GM18507 (cell line): ENCODE results near the gene QPRT.
A peak's percentile ranks its signal among the peaks of the same experiment; 100 is the strongest.
"Not testable (repeated sequence)": the region's sequence is repeated elsewhere in the genome, so short reads cannot be mapped to it uniquely, and the experiment has no call there.

Experiments
- DNase-seq: peaks from one replicate; pipeline ENCODE4 v3.0.0; 2011; ENCODE audit warnings: low read depth; ENCODE audit not compliant: insufficient read length; ENCODE audit errors: extremely low spot score
- FAIRE-seq: peaks from 2 replicates; lab custom pipeline; 2011; peaks lifted over from hg19 to GRCh38; lab: Jason Lieb, UNC

The QPRT gene

GRCh38 chr16:29710227-29711219 lies 31.5 kb downstream of the QPRT start:
- FAIRE-seq: peak; percentile 84
- no peak for DNase-seq

- DNase-seq (no peak), FAIRE-seq (no peak)
Measured at GRCh38 chr16:29712809-29713208, 33.8 kb downstream of the QPRT start.

GRCh38 chr16:29714396-29714795 lies 35.4 kb downstream of the QPRT start:
- FAIRE-seq (no peak), DNase-seq (no peak)

DNA sequence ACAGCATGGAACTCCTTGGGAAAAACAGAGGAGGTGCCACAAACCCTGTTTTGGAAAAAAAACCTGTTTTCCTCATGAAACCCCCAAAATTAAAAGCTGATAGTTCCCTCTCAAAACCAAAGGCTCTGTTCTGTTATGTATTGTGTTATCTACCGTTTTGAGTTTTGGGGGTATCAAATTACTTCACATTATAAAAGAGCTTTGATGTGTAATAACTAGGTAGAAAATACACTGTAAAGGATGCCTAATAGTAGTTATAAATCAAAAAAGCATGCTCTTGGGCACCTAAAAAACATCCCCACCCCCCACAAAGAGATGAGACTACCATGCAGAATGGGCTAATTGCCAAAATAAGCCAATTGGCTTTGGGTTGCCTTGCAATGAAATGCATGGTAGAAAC lies 36.0 kb downstream of the QPRT start:
- DNase-seq (no peak), FAIRE-seq (no peak)

- FAIRE-seq (no peak), DNase-seq (no peak)
Measured at GRCh38 chr16:29717113-29717512, 38.1 kb downstream of the QPRT start.

DNA sequence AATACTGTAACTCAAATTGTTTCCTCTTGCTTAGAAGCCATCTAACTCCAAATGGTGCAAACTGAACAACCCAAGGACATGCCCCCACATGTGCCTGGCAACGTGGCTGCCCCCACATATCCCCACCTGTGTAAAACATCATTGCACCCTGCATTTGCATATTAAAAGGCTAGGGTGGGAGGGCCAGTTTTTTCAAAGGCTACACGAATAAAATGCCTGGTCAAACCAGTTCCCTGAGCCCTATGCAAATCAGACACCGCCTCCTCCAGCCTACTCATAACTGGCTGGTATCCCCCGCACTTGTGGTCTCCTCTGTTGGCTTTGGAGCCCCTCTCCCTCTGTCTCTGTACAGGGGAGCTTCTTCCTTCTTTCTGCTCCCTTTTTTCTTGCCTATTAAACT lies 40.1 kb downstream of the QPRT start:
- no peak for FAIRE-seq

GRCh38 chr16:29720703-29721102 lies 41.7 kb downstream of the QPRT start:
- DNase-seq (no peak), FAIRE-seq (no peak)

More for the DNA sequence above, 40.1 kb downstream of the QPRT start:
- DNase-seq: no peak

- not testable (repeated sequence) for DNase-seq
- FAIRE-seq: peak; percentile 79
Measured at GRCh38 chr16:29721167-29721879, 42.3 kb downstream of the QPRT start.

GRCh38 chr16:29726845-29727377 lies 47.9 kb downstream of the QPRT start:
- no peak for FAIRE-seq

DNA sequence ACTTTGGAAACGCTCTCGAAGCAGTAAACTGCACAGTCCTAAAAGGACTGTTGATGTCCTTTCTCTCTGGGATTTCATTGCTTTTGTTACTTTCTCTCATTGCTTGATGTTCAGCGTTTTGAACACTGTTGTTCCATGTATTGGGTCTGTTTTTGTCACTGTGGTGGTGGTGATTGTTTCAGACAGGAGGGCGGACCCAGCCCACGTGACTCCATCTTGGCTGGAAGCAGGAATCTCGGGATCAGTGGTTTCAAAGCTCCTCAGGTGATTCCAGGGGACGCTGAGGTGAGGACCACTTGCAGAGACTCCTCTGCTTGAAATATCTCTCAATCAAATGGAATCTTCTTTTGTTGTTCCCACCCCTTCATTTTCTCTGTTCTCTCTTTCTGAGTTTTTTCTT lies 48.5 kb downstream of the QPRT start:
- FAIRE-seq: no peak
- DNase-seq: no peak

More at GRCh38 chr16:29726845-29727377, 47.9 kb downstream of the QPRT start:
- DNase-seq: no peak

GRCh38 chr16:29729116-29729521 lies 50.1 kb downstream of the QPRT start:
- FAIRE-seq (no peak), DNase-seq (no peak)

GRCh38 chr16:29730649-29731048 lies 51.7 kb downstream of the QPRT start:
- FAIRE-seq: peak; percentile 69
- no peak for DNase-seq

GRCh38 chr16:29731768-29732601 lies 53.0 kb downstream of the QPRT start:
- DNase-seq: peak; percentile 55
- peak; percentile 80 for FAIRE-seq

DNA sequence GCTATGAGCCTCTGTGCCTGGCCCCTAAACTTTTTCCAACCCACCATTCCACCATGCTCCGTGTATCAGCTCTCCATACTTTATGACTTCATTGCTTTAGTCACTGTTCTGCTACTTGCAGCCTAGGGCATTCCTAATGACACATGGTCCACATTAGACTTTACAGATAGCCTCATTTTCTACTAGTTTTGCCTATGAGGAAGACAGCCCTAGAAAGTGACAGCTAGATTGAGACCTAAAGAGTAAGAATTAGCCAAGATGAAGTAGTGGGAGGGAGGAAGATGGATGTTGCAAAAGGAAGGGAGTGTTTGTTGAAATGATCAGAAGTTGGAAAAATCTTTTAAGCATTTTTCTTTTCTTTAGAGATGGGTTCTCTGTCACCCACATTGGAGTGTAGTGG lies 55.8 kb downstream of the QPRT start:
- no peak for FAIRE-seq
- DNase-seq: no peak

- FAIRE-seq (no peak), DNase-seq (no peak)
Measured at GRCh38 chr16:29736112-29736511, 57.1 kb downstream of the QPRT start.

GRCh38 chr16:29736764-29737163 lies 57.8 kb downstream of the QPRT start:
- DNase-seq (no peak), FAIRE-seq (no peak)

DNA sequence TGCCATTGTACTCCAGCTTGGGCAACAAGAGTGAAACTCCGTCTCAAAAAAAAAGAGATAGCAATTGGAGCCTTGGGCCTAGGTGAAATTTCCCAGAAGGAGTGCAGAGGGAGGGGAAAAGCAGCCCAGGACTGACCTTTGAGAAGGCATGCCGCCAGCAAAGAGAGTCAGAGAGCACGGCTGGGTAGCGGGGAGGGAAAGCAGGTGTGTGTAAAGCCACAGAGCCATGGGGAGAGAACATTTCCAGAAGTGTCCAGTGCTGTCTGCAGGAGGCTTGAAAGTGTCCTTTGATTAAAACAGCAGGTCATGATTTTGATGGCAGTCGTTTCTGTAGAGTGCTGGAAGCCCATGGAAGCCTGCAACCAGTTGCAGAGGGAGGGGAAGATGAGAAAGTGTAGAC lies 58.7 kb downstream of the QPRT start:
- DNase-seq (no peak), FAIRE-seq (no peak)

- peak; percentile 82 for FAIRE-seq
- DNase-seq: no peak
Measured at GRCh38 chr16:29738514-29738913, 59.5 kb downstream of the QPRT start.

GRCh38 chr16:29739927-29740629 lies 61.1 kb downstream of the QPRT start:
- FAIRE-seq, DNase-seq: not testable (repeated sequence)
